Neural cell (in vitro differentiated cells): Measurements from ENCODE around the gene ARHGEF11.

ENCODE experiments used
- POLR2AphosphoS5 ChIP-seq: IDR thresholded peaks from 2 replicates; pipeline ENCODE4 v1.6.1; 2012
- RAD21 ChIP-seq: fragments of 450-650 bp; conservative IDR thresholded peaks from 2 replicates; pipeline ENCODE4 v1.6.1; 2014; ENCODE audit warnings: antibody characterized with exemption, mild to moderate bottlenecking, moderate library complexity
- TF ChIP-seq, protein P1 (sequence below): fragments of 450-650 bp; IDR thresholded peaks from 2 replicates; pipeline ENCODE4 v1.5.1; 2014; ENCODE audit warnings: antibody characterized with exemption, mild to moderate bottlenecking, moderate library complexity; ENCODE audit not compliant: poor library complexity, severe bottlenecking
- TF ChIP-seq, protein P2 (sequence below): IDR thresholded peaks from 2 replicates; pipeline ENCODE4 v1.6.1; 2012; ENCODE audit warnings: borderline replicate concordance

- no peak for TF ChIP-seq RAD21
- TF ChIP-seq, protein P1, sequence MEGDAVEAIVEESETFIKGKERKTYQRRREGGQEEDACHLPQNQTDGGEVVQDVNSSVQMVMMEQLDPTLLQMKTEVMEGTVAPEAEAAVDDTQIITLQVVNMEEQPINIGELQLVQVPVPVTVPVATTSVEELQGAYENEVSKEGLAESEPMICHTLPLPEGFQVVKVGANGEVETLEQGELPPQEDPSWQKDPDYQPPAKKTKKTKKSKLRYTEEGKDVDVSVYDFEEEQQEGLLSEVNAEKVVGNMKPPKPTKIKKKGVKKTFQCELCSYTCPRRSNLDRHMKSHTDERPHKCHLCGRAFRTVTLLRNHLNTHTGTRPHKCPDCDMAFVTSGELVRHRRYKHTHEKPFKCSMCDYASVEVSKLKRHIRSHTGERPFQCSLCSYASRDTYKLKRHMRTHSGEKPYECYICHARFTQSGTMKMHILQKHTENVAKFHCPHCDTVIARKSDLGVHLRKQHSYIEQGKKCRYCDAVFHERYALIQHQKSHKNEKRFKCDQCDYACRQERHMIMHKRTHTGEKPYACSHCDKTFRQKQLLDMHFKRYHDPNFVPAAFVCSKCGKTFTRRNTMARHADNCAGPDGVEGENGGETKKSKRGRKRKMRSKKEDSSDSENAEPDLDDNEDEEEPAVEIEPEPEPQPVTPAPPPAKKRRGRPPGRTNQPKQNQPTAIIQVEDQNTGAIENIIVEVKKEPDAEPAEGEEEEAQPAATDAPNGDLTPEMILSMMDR: no peak
- no peak for TF ChIP-seq POLR2AphosphoS5
- TF ChIP-seq, protein P2, sequence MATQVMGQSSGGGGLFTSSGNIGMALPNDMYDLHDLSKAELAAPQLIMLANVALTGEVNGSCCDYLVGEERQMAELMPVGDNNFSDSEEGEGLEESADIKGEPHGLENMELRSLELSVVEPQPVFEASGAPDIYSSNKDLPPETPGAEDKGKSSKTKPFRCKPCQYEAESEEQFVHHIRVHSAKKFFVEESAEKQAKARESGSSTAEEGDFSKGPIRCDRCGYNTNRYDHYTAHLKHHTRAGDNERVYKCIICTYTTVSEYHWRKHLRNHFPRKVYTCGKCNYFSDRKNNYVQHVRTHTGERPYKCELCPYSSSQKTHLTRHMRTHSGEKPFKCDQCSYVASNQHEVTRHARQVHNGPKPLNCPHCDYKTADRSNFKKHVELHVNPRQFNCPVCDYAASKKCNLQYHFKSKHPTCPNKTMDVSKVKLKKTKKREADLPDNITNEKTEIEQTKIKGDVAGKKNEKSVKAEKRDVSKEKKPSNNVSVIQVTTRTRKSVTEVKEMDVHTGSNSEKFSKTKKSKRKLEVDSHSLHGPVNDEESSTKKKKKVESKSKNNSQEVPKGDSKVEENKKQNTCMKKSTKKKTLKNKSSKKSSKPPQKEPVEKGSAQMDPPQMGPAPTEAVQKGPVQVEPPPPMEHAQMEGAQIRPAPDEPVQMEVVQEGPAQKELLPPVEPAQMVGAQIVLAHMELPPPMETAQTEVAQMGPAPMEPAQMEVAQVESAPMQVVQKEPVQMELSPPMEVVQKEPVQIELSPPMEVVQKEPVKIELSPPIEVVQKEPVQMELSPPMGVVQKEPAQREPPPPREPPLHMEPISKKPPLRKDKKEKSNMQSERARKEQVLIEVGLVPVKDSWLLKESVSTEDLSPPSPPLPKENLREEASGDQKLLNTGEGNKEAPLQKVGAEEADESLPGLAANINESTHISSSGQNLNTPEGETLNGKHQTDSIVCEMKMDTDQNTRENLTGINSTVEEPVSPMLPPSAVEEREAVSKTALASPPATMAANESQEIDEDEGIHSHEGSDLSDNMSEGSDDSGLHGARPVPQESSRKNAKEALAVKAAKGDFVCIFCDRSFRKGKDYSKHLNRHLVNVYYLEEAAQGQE: no peak
Measured at GRCh38 chr1:156961709-156962108, 83.8 kb downstream of the ARHGEF11 start.
